Fibroblast of lung (primary cell): ENCODE data around the gene ESR2. TPM values are rescaled to one million over a fixed set of nuclear protein-coding genes. Genes with fewer than 3 reads are reported as not detected.
A peak's percentile ranks its signal among the peaks of the same experiment; 100 is the strongest.

ENCODE experiments used
- DNase-seq, 2 donors: peaks; one replicate each; pipeline versions ENCODE4 v3.0.0 to v3.0.0-alpha.2; 2010; ENCODE audit warnings: low read depth in 2 of 2
- H2AFZ ChIP-seq: 2 replicates; pipeline ENCODE4 v1.5.1; 2012; ENCODE audit warnings: low read length, control low read depth, inconsistent platforms
- H3K27ac ChIP-seq: 2 replicates; pipeline ENCODE4 v1.5.1; 2011; ENCODE audit warnings: low read length, control low read depth; ENCODE audit not compliant: insufficient read depth
- H3K27me3 ChIP-seq: 2 replicates; pipeline ENCODE4 v1.5.1; 2011; ENCODE audit warnings: mild to moderate bottlenecking, low read length; ENCODE audit not compliant: control insufficient read depth, insufficient read depth
- H3K36me3 ChIP-seq: 2 replicates; pipeline ENCODE4 v1.5.1; 2011; ENCODE audit warnings: low read length; ENCODE audit not compliant: control insufficient read depth, insufficient read depth
- H3K4me1 ChIP-seq: 2 replicates; pipeline ENCODE4 v1.5.1; 2011; ENCODE audit warnings: low read length; ENCODE audit not compliant: control insufficient read depth, insufficient read depth; ENCODE audit errors: extremely low read depth
- H3K4me2 ChIP-seq: 2 replicates; pipeline ENCODE4 v1.5.1; 2011; ENCODE audit warnings: low read length, control low read depth; ENCODE audit not compliant: insufficient read depth; ENCODE audit errors: extremely low read depth
- H3K4me3 ChIP-seq, 4 experiments: fragments of 200-600 bp in 1 of 4; sonication (generic) in 1 of 4; replicated peaks in 1 of 4; 2 replicates each; pipeline ENCODE4 v1.5.1; 2011 to 2016; ENCODE audit warnings: low read length in 4 of 4, low read depth in 3 of 4, mild to moderate bottlenecking in 3 of 4, control low read depth in 2 of 4, inconsistent platforms in 1 of 4, mixed read lengths in 1 of 4; ENCODE audit not compliant: insufficient read depth in 1 of 4; ENCODE audit errors: control extremely low read depth in 1 of 4
- H3K79me2 ChIP-seq: 2 replicates; pipeline ENCODE4 v1.5.1; 2012; ENCODE audit warnings: mild to moderate bottlenecking, low read length, inconsistent platforms; ENCODE audit not compliant: control insufficient read depth, insufficient read depth
- H3K9ac ChIP-seq: 2 replicates; pipeline ENCODE4 v1.5.1; 2011; ENCODE audit warnings: mild to moderate bottlenecking, low read length, control low read depth; ENCODE audit not compliant: insufficient read depth
- H3K9me3 ChIP-seq: 2 replicates; pipeline ENCODE4 v1.5.1; 2012; ENCODE audit warnings: low read depth, low read length; ENCODE audit not compliant: control insufficient read depth, insufficient read depth
- H4K20me1 ChIP-seq: 2 replicates; pipeline ENCODE4 v1.5.1; 2011; ENCODE audit warnings: low read length; ENCODE audit not compliant: control insufficient read depth, insufficient read depth; ENCODE audit errors: extremely low read depth
- CTCF ChIP-seq, 2 donors: IDR thresholded peaks in 1 of 2; conservative IDR thresholded peaks in 1 of 2; 1 replicate in 1 of 2; 2 replicates in 1 of 2; pipeline ENCODE4 v1.5.1; 2011 to 2012; ENCODE audit warnings: low read length in 2 of 2, control low read depth in 1 of 2, inconsistent platforms in 1 of 2, low read depth in 1 of 2, mild to moderate bottlenecking in 1 of 2
- EZH2 ChIP-seq: IDR thresholded peaks from 2 replicates; pipeline ENCODE4 v1.5.1; 2012; ENCODE audit warnings: low read length, control low read depth, mild to moderate bottlenecking; ENCODE audit errors: missing control alignments
- polyA plus RNA-seq, 2 donors: library from polyadenylated mRNA; depleted of rRNA in 1 of 2; stranded (reverse) in 1 of 2; unstranded in 1 of 2; fragments of >200 nt; gene quantifications; 2 replicates each; pipeline ENCODE4 v1.2.1, GENCODE V29; 2011 to 2012; ENCODE audit warnings: missing spikeins in 1 of 2
- total RNA-seq: library from RNA; depleted of rRNA; stranded (reverse); fragments of >200 nt; gene quantifications from 2 replicates; pipeline ENCODE4 v1.2.1, GENCODE V29; 2014

The ESR2 gene
- total and polyA plus RNA-seq, 2 donors (not counting 1 experiment from before 2014, with no cell fraction given) = 0.02 to 0.66 TPM

DNA sequence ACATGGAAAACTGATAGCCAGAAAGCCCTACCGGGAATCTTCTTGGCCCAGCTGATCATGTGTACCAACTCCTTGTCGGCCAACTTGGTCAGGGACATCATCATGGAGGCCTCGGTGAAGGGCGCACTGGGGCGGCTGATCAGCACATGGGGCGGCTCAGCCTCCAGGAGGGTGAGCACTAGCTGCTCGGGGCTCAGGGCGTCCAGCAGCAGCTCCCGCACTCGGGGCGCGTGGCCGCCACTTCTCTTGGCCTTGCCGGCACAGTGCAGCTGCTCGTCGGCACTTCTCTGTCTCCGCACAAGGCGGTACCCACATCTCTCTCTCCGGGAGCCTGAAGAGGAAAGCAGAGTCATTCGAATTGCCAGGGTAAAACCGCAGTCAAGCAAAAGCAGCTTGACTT, 33.8 kb downstream of the ESR2 start:
- Histone ChIP-seq H3K27me3 (no peaks in the 10 kb centered on the region), H2AFZ (no peak overlapping the region), H3K36me3 (no peaks in the 10 kb centered on the region), H3K4me1 (no peaks in the 10 kb centered on the region), H4K20me1 (no peaks in the 10 kb centered on the region), H3K4me3 (no peak overlapping the region), H3K27ac (no peak overlapping the region), H3K9ac (no peak overlapping the region), H3K79me2 (no peaks in the 10 kb centered on the region), H3K4me2 (no peak overlapping the region), H3K9me3 (no peaks in the 10 kb centered on the region)
- no peak for DNase-seq
- TF ChIP-seq CTCF (conservative IDR thresholded peaks at IDR 0.05 in 1 of 2, IDR thresholded peaks at IDR 0.05 in 1 of 2; ENCODE audit: low read depth in 1 of 2, low read length in 2 of 2) = no peak
- no peak for TF ChIP-seq EZH2

GRCh38 chr14:64255756-64256155, 38.4 kb downstream of the ESR2 start:
- no peak for TF ChIP-seq EZH2
- H3K9ac ChIP-seq = no peak overlapping the region

GRCh38 chr14:64253672-64254071, 40.5 kb downstream of the ESR2 start:
- Histone ChIP-seq H3K4me2 (peak overlapping the region; percentile 63), H3K79me2 (no peaks in the 10 kb centered on the region), H2AFZ (no peak overlapping the region), H3K4me1 (peaks cover 5% of the 10 kb centered on the region), H3K27me3 (no peaks in the 10 kb centered on the region), H4K20me1 (no peaks in the 10 kb centered on the region), H3K9me3 (no peaks in the 10 kb centered on the region), H3K27ac (no peak overlapping the region), H3K4me3 (no peak overlapping the region), H3K9ac (no peak overlapping the region), H3K36me3 (no peaks in the 10 kb centered on the region)
- DNase-seq = peak; percentile 67 to 70
- TF ChIP-seq CTCF (conservative IDR thresholded peaks at IDR 0.05 in 1 of 2, IDR thresholded peaks at IDR 0.05 in 1 of 2; ENCODE audit: low read depth in 1 of 2, low read length in 2 of 2) (no peak), EZH2 (no peak)

More at GRCh38 chr14:64255756-64256155, 38.4 kb downstream of the ESR2 start:
- H3K4me1 ChIP-seq = peaks cover 5% of the 10 kb centered on the region
- H3K27ac ChIP-seq = no peak overlapping the region
- no peak for DNase-seq
- no peaks in the 10 kb centered on the region for H3K9me3 ChIP-seq
- H3K27me3 ChIP-seq = no peaks in the 10 kb centered on the region
- H3K4me2 ChIP-seq = no peak overlapping the region
- no peaks in the 10 kb centered on the region for H3K36me3 ChIP-seq
- H3K4me3 ChIP-seq = no peak overlapping the region
- H2AFZ ChIP-seq = no peak overlapping the region
- H3K79me2 ChIP-seq = no peaks in the 10 kb centered on the region
- H4K20me1 ChIP-seq = no peaks in the 10 kb centered on the region
